ENCODE results near the gene SLF2.
A peak's percentile ranks its signal among the peaks of the same experiment; 100 is the strongest.
"Not testable (repeated sequence)": the region's sequence is repeated elsewhere in the genome, so short reads cannot be mapped to it uniquely, and the experiment has no call there.

Gene SLF2

DNA sequence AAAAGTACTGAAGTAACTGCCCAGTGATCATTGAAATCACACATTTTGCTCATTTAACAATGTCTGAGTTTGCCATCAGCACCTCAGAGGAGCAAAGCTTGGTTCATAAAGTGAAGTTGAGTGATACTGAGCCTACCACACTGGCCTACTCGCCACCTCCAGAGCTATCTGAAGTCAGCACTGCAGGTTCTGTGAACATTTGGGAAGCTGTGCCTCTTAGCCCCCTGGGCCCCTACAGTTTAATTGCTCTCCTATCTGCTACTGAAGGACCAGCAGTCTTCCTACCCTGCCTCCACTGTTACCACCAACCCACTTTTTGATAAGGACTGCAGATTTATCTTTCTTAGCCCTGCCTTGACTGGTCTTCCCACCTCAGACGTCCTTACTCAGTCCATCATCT lies 54.6 kb downstream of the SLF2 start:
- DNase-seq: no peak

DNA sequence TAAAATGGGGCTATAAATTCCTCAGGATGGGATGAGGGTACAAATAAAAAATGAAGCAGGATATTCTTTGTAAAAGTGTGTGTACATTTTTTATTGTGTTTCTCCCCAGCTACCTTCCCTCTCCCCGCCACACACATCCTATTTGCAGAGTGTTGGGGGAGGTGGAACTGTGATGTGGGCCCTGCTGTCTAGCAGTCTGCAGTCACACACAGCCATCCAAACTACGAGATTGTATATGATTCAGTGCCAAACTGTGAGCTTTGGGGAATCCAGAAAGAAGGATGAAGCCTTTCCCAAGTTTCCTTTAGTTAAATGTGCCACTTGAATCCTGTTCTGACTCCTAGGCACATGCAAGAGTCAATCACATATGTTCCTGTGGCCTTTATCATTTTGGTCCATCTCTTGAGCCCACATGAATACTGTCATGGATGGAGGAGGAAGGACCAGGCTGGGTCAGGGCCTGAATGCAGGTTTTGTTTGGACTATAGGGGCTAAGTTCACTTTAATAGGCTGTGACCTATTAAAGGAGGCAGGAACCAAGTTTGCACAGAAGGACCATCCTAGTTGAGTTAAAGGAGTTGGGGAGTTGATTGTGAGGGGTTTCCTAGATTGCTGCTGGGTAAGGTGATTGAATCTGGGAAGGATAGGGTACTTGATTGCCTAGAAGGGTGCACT lies 55.4 kb downstream of the SLF2 start:
- no peak for DNase-seq

DNA sequence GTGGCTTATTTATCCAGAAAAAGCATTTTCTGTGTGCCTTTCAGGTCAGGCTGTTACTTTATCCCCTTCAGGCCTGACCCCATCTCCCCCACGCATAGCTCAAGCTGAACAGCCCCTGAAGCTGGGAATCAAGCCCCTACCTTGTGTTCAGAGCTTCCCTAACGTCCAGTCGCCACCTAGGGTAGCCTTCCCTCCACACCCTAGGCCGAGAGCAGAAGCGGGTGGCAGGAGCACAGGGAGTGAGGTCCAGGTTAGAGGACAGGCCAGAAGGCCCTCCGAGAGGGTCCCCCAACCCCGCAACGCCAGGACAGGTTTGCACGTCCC lies 56.1 kb downstream of the SLF2 start:
- no peak for DNase-seq

DNA sequence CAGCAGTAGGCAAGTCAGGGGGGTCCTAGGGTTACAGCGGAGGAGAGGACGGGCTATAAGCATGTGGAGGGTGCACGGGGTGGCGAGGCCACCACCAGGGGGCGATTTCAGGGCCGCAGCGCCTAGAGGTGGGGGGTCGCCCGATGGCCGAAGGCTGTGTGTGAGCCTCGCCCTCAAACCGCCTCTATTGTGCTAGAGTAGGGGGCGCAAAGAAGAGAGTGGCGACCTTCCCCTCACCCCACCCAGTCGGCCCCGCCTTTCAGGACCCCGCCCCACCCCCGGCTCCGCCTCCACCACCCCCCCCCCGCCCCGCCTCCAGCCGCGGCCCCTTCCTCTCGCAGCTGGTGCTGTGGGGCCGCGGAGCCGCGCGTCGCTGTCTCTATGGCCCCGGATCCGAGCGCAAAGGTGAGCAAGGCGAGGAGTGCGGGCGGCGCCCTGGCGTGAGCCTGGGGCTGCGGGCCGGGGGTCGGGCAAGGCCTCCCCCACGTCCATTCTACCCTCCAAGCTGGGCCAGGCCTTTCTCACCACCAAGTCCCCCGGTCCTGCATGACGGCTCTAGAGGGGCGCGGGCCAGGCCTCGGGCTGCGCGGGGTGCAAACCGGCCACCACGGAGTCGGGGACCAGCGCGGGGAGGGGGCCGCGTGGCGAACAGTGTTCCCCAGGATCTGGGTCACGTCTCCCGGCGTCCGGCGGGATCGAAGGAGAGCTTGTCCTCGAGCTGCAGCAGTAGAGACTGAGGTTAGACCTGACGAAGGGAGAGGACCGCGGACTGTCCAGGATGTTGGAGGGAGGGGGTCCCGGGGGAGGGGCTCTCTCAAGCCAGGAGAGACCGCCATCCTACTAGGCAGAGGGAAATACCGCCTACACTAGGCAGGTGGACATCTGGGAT lies 56.7 kb downstream of the SLF2 start, which contains the start of gene SEMA4G:
Gene SEMA4G, plus strand, starts transcription at position 318 of the 889 bp plus-strand sequence. CDS start 3,409 bp downstream, outside the sequence.
- peak; percentile 70 for DNase-seq

DNA sequence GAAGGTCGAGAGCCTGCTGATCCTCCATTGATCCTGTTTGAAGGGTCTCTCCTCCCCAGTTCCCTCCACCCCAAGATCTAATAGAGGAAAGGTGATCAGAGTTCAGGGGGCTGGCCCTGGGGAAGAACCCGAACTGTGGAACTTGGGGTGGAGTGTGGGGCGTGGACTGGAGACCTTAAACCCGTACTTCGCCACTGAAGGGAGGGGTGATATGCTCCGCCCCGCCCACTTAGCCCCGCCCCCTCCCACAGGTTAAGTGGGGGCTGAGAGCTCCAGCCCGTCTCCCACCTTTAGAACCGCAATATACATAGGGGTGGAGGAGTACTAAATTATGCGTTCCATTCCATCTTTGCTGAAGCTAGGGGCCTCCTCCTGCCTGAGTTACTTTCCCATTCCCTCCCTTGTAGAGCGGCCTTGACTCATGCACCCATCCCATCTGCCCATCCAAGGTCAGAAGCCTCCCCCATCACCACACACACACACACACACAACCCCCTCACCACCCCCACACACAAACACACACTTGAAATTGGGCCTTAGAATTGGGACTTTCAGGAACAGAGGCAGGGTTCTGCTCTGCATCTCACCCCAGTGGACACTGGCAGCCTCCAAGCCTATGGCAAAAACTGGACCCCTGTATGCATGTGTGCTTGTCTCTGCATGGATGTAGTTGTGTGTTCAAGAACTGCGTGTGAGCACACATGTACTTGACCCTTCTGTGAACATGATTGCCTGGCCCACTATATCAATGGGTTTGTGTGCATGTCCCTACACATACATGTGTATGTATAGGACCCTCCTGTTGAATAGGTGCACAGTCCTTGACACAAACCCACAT lies 57.5 kb downstream of the SLF2 start:
- DNase-seq: peak; percentile 57

DNA sequence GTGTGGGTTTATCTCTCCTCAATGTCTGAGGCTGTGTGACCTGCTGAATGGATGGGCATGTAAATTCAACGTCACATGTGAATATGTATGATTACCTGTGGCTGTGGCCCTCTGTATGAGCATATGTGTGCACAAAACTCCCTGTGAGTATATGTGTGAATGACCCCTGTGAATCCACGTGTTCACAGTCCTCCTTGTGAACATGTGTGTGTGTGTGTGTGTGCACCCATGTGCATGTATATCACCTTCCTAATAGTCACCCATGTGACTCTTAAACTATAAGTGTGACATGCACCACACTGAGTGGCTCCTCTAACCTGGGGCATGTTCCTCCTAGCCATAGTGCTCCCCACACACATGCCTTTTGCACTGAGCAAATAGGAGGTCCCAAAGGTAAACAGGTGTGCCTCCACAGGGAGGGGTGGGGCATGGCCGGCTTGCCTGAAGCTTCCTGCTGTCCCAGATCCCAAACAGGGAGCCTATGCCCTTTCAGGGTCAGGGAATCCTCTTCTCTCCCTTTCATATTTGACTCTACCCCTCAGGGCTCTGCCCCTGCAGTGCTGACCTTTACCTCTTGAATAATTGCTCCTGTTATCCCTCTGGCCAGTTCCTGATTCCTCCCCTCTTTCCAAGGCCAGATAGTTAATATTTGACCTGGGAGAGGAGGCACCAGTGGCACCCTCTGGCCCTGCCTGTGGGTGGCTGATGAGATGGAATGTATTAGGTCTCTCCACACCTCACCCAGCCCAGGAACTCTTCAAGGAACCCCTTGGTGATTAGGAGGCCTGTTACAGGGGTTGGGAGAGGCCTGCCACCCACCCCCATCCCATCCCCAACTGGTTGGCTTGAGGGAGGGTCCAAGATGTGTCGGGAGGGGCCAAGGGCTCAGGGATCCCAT lies 58.4 kb downstream of the SLF2 start:
- no peak for DNase-seq

DNA sequence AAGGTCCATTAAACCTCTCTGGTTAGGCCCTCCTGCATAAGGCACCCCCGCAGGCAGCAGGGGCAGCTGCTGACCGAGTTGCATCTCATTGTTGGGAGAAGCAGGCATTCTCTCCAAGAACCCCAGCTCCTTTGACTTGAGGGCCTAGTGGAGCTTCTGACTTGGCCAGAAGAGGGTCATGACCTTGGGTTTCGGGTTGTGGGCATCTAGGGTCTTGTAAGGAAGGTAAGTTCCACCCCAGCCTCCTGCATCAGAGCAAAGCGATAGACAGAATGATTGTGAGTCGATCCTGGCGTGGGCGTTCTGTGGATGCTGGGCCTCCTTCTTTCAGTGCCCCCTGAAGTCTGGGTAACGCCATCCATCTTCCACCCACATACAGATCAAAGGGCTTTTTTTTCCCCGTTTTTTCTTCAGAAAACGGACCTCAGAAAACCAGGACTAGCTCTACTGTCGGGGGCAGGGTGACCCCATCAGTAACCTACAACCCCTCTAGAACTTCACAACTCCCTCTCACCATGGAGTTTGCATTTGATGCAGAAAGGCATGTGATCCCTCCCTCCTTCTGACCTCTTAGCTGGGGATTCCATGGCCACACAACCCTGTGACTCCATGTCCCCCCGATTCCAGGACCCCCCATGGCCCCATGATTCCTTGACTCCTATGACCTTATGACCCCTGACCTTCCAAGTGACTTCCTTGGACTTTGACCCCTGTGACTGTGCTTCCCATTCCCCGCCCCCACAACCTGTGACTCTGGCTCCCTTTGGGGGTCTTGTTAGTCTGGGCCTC lies 59.5 kb downstream of the SLF2 start:
- DNase-seq: no peak

DNA sequence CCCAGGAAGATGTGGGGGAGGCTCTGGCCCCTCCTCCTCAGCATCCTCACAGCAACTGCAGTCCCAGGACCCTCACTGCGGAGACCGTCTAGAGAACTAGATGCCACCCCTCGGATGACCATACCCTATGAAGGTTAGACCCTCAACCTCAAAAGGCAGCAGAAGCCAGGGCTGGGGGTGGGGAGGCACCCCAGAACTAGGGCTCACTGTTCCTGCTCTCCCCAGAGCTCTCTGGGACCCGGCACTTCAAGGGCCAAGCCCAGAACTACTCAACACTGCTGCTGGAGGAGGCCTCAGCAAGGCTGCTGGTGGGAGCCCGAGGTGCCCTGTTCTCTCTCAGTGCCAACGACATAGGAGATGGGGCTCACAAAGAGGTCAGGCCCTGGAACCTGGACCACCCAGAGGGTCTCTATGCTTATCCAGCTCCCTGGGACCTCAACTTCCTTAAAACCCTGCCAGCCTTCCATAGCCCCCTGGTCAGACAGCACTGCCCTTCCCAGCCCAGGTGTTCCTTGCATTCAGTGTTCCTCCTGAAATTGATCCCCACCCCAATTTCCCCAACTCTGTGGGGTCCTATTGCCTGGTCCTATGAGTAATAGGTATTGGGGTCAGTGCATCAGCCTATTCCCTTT lies 60.3 kb downstream of the SLF2 start:
- DNase-seq: no peak

DNA sequence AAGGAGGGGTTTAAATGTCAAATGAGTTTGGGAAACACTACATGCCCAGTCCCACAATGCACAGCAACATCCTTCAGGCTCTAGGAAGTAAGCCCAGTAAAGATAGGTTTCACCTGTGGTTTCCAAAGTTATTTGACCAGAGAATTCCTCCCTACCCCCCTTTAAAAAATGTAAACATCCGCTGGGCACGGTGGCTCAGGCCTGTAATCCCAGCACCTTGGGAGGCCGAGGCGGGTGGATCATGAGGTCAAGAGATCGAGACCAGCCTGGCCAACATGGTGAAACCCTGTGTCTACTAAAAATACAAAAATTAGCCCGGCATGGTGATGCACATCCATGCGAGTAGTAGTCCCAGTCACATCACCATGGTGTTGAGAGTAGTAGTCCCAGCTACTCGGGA lies 62.6 kb downstream of the SLF2 start:
- DNase-seq: not testable (repeated sequence)

DNA sequence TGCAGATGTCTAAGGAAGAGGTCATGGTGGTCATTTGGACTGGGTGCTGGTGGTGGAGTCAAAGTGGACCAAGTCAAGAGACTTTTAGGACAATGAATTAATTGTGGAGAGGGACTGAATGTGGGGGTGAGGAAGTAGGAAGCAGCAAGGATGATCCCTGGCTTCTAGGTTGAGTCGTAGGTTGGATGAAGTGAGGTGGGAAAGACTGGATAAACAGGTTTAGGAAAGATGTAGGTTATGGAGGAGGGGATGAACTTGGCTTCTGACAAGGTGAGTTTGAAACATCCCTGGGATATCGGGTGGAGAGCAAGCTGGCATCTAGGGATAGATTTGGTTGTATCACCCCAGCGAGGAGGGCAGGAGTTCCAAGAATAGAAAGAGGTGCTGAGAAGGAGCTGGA lies 64.1 kb downstream of the SLF2 start:
- DNase-seq: no peak

DNA sequence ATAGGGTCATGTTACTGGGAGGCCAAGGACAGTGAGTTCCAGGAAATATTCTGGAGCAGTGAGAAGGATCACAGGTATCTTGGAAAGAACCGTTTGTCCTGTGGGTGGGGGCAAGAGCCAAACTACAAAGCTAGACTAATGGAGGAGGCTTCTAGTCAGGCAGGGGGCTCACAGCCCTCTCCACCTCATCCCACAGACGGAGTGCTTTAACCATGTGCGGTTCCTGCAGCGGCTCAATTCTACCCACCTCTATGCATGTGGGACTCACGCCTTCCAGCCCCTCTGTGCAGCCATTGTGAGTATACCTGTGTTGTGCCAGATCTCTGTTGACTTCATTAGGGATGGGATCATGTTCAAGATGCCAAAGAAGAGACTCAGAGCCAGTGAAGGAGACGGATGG lies 64.7 kb downstream of the SLF2 start:
- DNase-seq: no peak

DNA sequence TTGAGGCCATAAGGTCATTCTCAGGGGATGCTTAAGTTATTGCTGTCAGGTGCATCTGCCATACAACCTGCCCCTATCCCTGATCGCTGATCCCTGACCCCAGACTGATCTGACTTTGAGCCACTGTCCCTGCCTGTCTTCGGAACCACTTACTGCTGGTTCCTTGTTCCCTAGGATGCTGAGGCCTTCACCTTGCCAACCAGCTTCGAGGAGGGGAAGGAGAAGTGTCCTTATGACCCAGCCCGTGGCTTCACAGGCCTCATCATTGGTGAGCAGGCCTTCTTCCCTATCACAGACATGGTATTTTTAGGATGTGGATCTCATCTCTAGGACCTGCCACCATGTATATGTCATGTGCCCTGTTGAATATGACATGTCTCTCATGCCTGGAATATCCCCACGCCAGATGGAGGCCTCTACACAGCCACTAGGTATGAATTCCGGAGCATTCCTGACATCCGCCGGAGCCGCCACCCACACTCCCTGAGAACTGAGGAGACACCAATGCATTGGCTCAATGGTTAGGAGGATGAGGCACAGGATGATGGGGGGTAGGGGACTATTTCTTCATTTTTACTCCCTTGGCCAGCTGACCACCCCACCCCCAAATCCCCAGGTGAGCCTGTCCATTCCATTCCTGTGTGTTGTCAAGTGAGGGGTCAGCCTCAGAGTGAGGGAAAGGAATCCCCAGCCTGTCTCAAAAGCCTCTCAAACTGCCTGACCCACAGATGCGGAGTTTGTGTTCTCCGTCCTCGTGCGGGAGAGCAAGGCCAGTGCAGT lies 65.5 kb downstream of the SLF2 start:
- DNase-seq: no peak

DNA sequence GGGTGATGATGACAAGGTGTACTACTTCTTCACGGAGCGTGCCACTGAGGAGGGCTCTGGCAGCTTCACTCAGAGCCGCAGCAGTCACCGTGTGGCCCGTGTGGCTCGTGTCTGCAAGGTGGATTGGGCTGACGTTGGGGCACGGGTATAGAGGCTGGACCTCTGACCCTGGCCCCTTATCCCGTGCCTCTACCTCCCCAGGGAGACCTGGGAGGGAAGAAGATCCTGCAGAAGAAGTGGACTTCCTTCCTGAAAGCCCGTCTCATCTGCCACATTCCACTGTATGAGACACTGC lies 66.1 kb downstream of the SLF2 start:
- no peak for DNase-seq

DNA sequence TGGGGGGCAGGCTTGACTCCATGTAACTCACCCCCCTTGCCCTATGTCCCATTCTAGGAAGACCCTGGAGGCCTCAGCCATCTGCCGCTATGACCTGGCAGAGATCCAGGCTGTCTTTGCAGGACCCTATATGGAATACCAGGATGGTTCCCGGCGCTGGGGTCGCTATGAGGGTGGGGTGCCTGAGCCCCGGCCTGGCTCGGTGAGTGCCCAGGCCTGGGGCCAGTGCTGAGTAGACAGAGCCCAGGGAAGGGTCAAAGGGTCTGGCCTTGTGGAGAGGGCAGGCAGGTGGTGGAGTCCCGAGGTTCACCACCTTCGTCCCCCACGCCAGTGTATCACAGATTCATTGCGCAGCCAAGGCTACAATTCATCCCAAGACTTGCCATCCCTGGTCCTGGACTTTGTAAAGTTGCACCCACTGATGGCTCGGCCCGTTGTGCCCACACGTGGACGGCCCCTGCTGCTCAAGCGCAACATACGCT lies 67.1 kb downstream of the SLF2 start:
- no peak for DNase-seq

DNA sequence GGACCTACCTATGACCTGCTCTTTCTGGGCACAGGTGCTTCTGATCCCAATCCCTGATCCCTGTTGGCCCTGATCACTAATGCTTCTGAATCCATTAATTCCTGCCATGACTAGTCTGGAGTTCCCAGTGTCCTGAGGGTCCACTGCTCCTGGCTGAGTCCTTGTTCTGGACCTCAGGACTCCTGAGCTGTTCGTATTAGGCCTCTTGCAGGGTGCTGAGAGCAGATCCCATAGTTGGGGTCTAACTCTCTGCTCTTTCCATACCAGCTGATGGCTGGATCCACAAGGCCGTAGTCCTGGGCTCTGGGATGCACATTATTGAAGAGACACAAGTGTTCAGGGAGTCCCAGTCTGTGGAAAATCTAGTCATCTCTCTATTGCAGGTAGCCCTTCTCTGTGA lies 67.5 kb downstream of the SLF2 start:
- DNase-seq: no peak

DNA sequence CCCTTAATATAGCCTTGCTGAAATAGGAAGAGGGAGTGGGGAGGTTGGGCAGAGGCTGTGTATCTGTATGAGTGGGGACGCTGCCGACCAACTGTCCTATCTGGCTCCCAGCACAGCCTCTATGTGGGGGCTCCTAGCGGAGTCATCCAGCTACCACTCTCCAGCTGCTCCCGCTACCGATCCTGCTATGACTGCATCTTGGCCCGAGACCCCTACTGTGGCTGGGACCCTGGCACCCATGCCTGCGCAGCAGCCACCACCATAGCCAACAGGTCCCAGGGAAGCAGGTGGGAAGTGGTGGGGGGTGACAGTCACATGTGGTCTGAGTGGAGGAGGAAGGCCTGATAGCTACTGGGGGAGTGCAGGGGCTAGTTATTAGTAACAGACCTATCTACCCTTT lies 67.9 kb downstream of the SLF2 start:
- no peak for DNase-seq

DNA sequence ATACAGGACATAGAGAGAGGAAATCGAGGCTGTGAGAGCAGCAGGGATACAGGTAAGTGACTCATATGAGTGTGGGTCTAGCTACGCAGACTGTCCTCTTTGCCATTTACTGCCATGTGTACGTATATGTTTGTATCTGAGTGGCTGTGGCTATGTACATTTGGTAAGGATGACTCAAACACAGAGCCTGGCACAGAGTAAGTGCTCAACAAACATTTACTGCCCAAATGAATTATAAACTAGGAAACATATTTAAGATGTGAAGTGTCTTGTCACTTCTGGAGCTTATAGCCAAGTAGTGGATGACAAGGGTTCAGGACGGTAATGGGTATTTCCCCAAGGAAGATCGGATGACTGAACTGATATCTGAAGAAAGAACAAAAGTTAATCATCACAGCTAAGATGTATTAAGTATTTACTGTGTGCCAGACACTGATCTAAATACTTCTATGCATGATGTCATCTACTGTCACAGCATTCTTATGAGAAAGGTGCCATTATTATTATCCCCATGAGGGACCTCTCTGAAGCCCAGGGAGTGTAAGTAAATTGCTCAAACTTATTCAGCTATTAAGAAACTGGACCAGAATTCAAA lies 68.5 kb downstream of the SLF2 start:
- DNase-seq: no peak

DNA sequence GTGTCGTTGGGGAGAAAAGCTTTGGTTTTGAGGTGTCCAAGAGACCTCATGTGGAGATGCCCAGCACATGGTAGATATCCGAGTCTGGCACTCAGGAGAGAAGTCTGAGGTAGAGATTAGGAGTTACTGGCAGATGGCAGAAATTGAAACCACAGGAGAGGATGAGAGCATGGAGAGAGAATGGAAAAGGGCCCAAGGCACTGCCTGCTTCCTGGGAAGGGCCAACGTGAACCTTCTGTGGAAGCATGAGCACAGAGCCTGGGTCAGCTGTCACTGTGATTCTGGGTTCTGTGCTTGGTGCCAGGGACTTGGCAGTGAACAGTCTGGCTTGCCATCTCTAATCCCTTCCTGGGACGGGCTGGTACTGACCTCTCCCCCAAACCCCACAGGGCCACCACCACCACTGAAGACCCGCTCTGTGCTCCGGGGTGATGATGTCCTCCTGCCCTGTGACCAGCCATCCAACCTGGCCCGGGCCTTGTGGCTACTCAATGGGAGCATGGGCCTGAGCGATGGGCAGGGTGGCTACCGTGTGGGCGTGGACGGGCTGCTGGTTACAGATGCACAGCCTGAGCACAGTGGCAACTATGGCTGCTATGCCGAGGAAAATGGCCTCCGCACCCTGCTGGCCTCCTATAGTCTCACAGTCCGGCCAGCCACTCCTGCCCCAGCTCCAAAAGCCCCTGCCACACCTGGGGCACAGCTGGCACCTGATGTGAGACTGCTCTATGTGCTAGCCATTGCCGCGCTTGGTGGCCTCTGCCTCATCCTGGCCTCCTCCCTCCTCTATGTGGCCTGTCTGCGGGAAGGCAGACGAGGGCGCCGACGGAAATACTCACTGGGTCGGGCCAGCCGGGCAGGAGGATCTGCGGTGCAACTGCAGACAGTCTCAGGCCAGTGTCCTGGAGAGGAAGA lies 70.4 kb downstream of the SLF2 start:
- DNase-seq: no peak

Data from CD4-positive, alpha-beta T cell treated with Interleukin-6 for 4 hours (primary cell).